Measurements from ENCODE around the gene RGS17.
"Not testable (repeated sequence)": the region's sequence is repeated elsewhere in the genome, so short reads cannot be mapped to it uniquely, and the experiment has no call there.

The RGS17 gene

GRCh38 chr6:153018355-153018754, 112.7 kb downstream of the RGS17 start:
- no peaks in the 10 kb centered on the region for H3K4me1 ChIP-seq
- no peak overlapping the region for H3K4me3 ChIP-seq
- no peak for TF ChIP-seq Cebpa-rat (IDR thresholded peaks at IDR 0.05)
- H3K9me3 ChIP-seq (replicated peaks in 1 of 11): no peaks in the 10 kb centered on the region
- no peaks in the 10 kb centered on the region for H3K27me3 ChIP-seq
- H3K36me3 ChIP-seq: no peaks in the 10 kb centered on the region
- H4K20me1 ChIP-seq: no peaks in the 10 kb centered on the region
- H3K4me2 ChIP-seq: no peak overlapping the region
- H3K9ac ChIP-seq: no peak overlapping the region
- H3K27ac ChIP-seq: no peak overlapping the region

- H4K20me1 ChIP-seq: no peaks in the 10 kb centered on the region
- no peak overlapping the region for H3K4me2 ChIP-seq
- no peak overlapping the region for H3K9ac ChIP-seq
- H3K9me3 ChIP-seq (replicated peaks in 1 of 11): no peaks in the 10 kb centered on the region
- no peaks in the 10 kb centered on the region for H3K36me3 ChIP-seq
- H3K27me3 ChIP-seq: no peaks in the 10 kb centered on the region
- no peak overlapping the region for H3K4me3 ChIP-seq
- no peaks in the 10 kb centered on the region for H3K4me1 ChIP-seq
- no peak overlapping the region for H3K27ac ChIP-seq
- TF ChIP-seq Cebpa-rat (IDR thresholded peaks at IDR 0.05): no peak
Observed at GRCh38 chr6:153016846-153017245, 114.2 kb downstream of the RGS17 start.

- H3K9me3 ChIP-seq (replicated peaks in 1 of 11): no peaks in the 10 kb centered on the region
- no peak overlapping the region for H3K4me2 ChIP-seq
- no peak overlapping the region for H3K4me3 ChIP-seq
- H4K20me1 ChIP-seq: no peaks in the 10 kb centered on the region
- no peak overlapping the region for H3K27ac ChIP-seq
- H3K4me1 ChIP-seq: no peaks in the 10 kb centered on the region
- no peak for TF ChIP-seq Cebpa-rat (IDR thresholded peaks at IDR 0.05)
- H3K9ac ChIP-seq: no peak overlapping the region
- no peaks in the 10 kb centered on the region for H3K27me3 ChIP-seq
- H3K36me3 ChIP-seq: no peaks in the 10 kb centered on the region
Observed at GRCh38 chr6:153015094-153015640, 115.9 kb downstream of the RGS17 start.

- no peak for TF ChIP-seq Cebpa-rat (IDR thresholded peaks at IDR 0.05)
- Histone ChIP-seq H3K27me3 (no peaks in the 10 kb centered on the region), H3K9ac (no peak overlapping the region), H4K20me1 (no peaks in the 10 kb centered on the region), H3K27ac (no peak overlapping the region), H3K4me3 (no peak overlapping the region), H3K4me1 (no peaks in the 10 kb centered on the region), H3K4me2 (no peak overlapping the region), H3K36me3 (no peaks in the 10 kb centered on the region), H3K9me3 (replicated peaks in 1 of 11) (no peaks in the 10 kb centered on the region)
Observed at GRCh38 chr6:153013438-153013837, 117.6 kb downstream of the RGS17 start.

- H3K4me1 ChIP-seq: no peaks in the 10 kb centered on the region
- no peaks in the 10 kb centered on the region for H3K9me3 ChIP-seq (replicated peaks in 1 of 11)
- H3K27me3 ChIP-seq: no peaks in the 10 kb centered on the region
- H3K9ac ChIP-seq: no peak overlapping the region
- no peak for TF ChIP-seq Cebpa-rat (IDR thresholded peaks at IDR 0.05)
- no peaks in the 10 kb centered on the region for H3K36me3 ChIP-seq
- no peak overlapping the region for H3K27ac ChIP-seq
- H3K4me2 ChIP-seq: no peak overlapping the region
- no peak overlapping the region for H3K4me3 ChIP-seq
- no peaks in the 10 kb centered on the region for H4K20me1 ChIP-seq
Observed at GRCh38 chr6:153012856-153013255, 118.2 kb downstream of the RGS17 start.

GRCh38 chr6:153003366-153003690, 127.8 kb downstream of the RGS17 start:
- Histone ChIP-seq H3K36me3 (peaks cover 8 to 28% (median 16%) of the 10 kb centered on the region in 11 experiments; a peak in 21 of 22 replicates), H3K4me1 (peaks cover 21 to 42% (median 35%) of the 10 kb centered on the region in 10 experiments), H3K4me3 (peak overlapping the region; percentile 75 to 99 (median 86)), H3K9me3 (replicated peaks in 1 of 11) (peaks cover 0 to 3% (median 0%) of the 10 kb centered on the region in 11 experiments; a peak in 1 of 22 replicates), H3K4me2 (peak overlapping the region; percentile 82 to 97 (median 91)), H4K20me1 (peaks cover 20 to 40% (median 34%) of the 10 kb centered on the region in 11 experiments; a peak in 21 of 22 replicates), H3K27ac (peak overlapping the region; percentile 73 to 90 (median 88); a peak in 21 of 22 replicates), H3K9ac (peak overlapping the region; percentile 80 to 92 (median 89)), H3K27me3 (no peaks in the 10 kb centered on the region)
- TF ChIP-seq Cebpa-rat (IDR thresholded peaks at IDR 0.05): no peak

GRCh38 chr6:153002613-153003365, 128.3 kb downstream of the RGS17 start, which contains the start of gene MTRF1L:
TSS of gene MTRF1L (minus strand) at chr6:153002709. CDS start at chr6:153002685, 24 bp downstream.
- H3K36me3 ChIP-seq: peaks cover 13 to 33% (median 21%) of the 10 kb centered on the region in 11 experiments
- H3K9me3 ChIP-seq (replicated peaks in 1 of 11): peaks cover 0 to 3% (median 0%) of the 10 kb centered on the region in 11 experiments; a peak in 1 of 22 replicates
- peak within 1 kb of the TSS; percentile 80 to 92 (median 89) for H3K9ac ChIP-seq
- peaks cover 21 to 42% (median 35%) of the 10 kb centered on the region in 10 experiments for H3K4me1 ChIP-seq
- peak within 1 kb of the TSS; percentile 75 to 99 (median 86) for H3K4me3 ChIP-seq
- no peak for TF ChIP-seq Cebpa-rat (IDR thresholded peaks at IDR 0.05)
- H3K4me2 ChIP-seq: peak within 1 kb of the TSS; percentile 84 to 97 (median 94)
- no peaks in the 10 kb centered on the region for H3K27me3 ChIP-seq
- peak within 1 kb of the TSS; percentile 73 to 90 (median 88) for H3K27ac ChIP-seq
- H4K20me1 ChIP-seq: peaks cover 20 to 46% (median 35%) of the 10 kb centered on the region in 11 experiments; a peak in 21 of 22 replicates

GRCh38 chr6:153001767-153002612, 129.1 kb downstream of the RGS17 start:
- peak overlapping the region; percentile 81 to 96 (median 93) for H3K4me2 ChIP-seq
- H3K4me3 ChIP-seq: peak overlapping the region; percentile 75 to 99 (median 86)
- peaks cover 0 to 3% (median 0%) of the 10 kb centered on the region in 11 experiments; a peak in 1 of 22 replicates for H3K9me3 ChIP-seq (replicated peaks in 1 of 11)
- peaks cover 21 to 42% (median 35%) of the 10 kb centered on the region in 10 experiments for H3K4me1 ChIP-seq
- TF ChIP-seq Cebpa-rat (IDR thresholded peaks at IDR 0.05): no peak
- peaks cover 21 to 41% (median 29%) of the 10 kb centered on the region in 11 experiments for H3K36me3 ChIP-seq
- no peaks in the 10 kb centered on the region for H3K27me3 ChIP-seq
- peak overlapping the region; percentile 80 to 92 (median 89) for H3K9ac ChIP-seq
- H3K27ac ChIP-seq: peak overlapping the region; percentile 73 to 90 (median 88)
- peaks cover 28 to 54% (median 43%) of the 10 kb centered on the region in 11 experiments; a peak in 21 of 22 replicates for H4K20me1 ChIP-seq

GRCh38 chr6:153000790-153001189, 130.3 kb downstream of the RGS17 start:
- not testable (repeated sequence) for H3K27ac ChIP-seq; H3K9me3 ChIP-seq (replicated peaks in 1 of 11); H3K27me3 ChIP-seq
- H4K20me1 ChIP-seq: peaks cover 33 to 66% (median 55%) of the 10 kb centered on the region in 11 experiments; a peak in 21 of 22 replicates
- H3K4me2 ChIP-seq: peak overlapping the region; percentile 81 to 96 (median 93)
- H3K4me1 ChIP-seq: peaks cover 21 to 42% (median 35%) of the 10 kb centered on the region in 10 experiments
- H3K36me3 ChIP-seq: peaks cover 32 to 53% (median 41%) of the 10 kb centered on the region in 11 experiments
- peak overlapping the region; percentile 75 to 99 (median 86); a peak in 19 of 20 replicates for H3K4me3 ChIP-seq
- H3K9ac ChIP-seq: peak overlapping the region in 10 of 11 experiments; percentile 80 to 92 (median 89); a peak in 15 of 22 replicates
